Measurements from ENCODE around the gene PEX13.

DNA sequence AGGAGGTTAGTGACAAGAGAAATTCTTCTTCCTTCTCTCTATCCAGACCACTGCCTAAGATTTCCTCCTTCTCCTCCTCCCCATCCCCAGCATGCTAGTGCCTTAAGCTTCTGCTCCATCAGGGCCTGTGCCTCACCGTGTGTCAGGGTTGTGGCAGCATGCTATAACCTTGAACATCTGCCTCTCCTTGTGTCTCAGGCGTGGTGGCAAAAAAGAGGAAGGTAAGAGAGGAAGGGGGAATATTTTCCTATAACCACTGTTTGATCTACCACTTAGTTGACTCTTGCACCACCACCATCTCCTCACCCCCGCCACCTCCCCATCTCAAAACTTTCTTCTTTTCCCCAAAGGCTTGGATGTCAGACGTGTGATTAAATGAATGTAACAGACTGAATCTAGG is 38.3 kb upstream of the PEX13 start:
- TF ChIP-seq, protein P1, sequence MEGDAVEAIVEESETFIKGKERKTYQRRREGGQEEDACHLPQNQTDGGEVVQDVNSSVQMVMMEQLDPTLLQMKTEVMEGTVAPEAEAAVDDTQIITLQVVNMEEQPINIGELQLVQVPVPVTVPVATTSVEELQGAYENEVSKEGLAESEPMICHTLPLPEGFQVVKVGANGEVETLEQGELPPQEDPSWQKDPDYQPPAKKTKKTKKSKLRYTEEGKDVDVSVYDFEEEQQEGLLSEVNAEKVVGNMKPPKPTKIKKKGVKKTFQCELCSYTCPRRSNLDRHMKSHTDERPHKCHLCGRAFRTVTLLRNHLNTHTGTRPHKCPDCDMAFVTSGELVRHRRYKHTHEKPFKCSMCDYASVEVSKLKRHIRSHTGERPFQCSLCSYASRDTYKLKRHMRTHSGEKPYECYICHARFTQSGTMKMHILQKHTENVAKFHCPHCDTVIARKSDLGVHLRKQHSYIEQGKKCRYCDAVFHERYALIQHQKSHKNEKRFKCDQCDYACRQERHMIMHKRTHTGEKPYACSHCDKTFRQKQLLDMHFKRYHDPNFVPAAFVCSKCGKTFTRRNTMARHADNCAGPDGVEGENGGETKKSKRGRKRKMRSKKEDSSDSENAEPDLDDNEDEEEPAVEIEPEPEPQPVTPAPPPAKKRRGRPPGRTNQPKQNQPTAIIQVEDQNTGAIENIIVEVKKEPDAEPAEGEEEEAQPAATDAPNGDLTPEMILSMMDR (optimal IDR thresholded peaks at IDR 0.05 in 1 of 3, IDR thresholded peaks at IDR 0.05 in 1 of 3, conservative IDR thresholded peaks at IDR 0.05 in 1 of 3; ENCODE audit: extremely low read depth in 1 of 3, insufficient read depth in 2 of 3, low read length in 3 of 3): no peak
- no peak for TF ChIP-seq EZH2 (IDR thresholded peaks at IDR 0.05; ENCODE audit: low read length)

Data from keratinocyte (primary cell).